ENCODE data around the gene PLIN1. TPM values are rescaled to one million over a fixed set of nuclear protein-coding genes. Genes with fewer than 3 reads are reported as not detected.

The PLIN1 gene
- total and polyA plus RNA-seq, 10 donors, result 0.61 to 1.8 (median 0.96) TPM

DNA sequence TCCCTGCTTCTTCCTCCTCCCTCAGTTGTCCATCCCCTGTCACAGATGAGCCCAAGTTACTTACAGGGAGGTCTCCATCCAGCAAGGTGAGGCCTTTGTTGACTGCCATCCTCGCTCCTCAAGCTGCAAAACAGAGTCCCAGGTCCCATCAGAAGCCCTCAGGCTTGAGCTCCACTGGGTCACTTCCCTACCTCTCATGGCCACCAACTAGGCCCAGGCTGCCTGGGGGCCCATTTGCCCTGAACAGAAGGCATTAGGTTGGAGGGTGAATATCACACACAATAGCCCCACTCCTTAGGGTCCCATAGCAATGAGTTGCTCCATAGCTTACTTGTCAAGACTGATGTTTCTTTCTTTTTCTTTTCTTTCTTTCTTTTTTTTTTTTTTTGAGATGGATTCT lies 1.8 kb downstream of the PLIN1 start:
- TF ChIP-seq POLR2AphosphoS5 (IDR thresholded peaks at IDR 0.05) (no peak), POLR2A (IDR thresholded peaks at IDR 0.05) (no peak)
- TF ChIP-seq, protein P1, sequence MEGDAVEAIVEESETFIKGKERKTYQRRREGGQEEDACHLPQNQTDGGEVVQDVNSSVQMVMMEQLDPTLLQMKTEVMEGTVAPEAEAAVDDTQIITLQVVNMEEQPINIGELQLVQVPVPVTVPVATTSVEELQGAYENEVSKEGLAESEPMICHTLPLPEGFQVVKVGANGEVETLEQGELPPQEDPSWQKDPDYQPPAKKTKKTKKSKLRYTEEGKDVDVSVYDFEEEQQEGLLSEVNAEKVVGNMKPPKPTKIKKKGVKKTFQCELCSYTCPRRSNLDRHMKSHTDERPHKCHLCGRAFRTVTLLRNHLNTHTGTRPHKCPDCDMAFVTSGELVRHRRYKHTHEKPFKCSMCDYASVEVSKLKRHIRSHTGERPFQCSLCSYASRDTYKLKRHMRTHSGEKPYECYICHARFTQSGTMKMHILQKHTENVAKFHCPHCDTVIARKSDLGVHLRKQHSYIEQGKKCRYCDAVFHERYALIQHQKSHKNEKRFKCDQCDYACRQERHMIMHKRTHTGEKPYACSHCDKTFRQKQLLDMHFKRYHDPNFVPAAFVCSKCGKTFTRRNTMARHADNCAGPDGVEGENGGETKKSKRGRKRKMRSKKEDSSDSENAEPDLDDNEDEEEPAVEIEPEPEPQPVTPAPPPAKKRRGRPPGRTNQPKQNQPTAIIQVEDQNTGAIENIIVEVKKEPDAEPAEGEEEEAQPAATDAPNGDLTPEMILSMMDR (IDR thresholded peaks at IDR 0.05 in 8 of 11, conservative IDR thresholded peaks at IDR 0.05 in 3 of 11), result no peak
- Histone ChIP-seq H3K27ac (no peak overlapping the region), H3K9me3 (no peaks in the 10 kb centered on the region), H3K27me3 (replicated peaks in 1 of 7) (no peaks in the 10 kb centered on the region), H3K36me3 (peaks cover 0 to under 1% (median 0%) of the 10 kb centered on the region in 6 donors), H3K4me3 (no peak overlapping the region), H3K4me1 (no peaks in the 10 kb centered on the region)
- 82 to 92% (median 88%) methylated on average over 1 of the region's 1 CpG for WGBS, 5 donors
- no peak for DNase-seq
- intact Hi-C loops (cut with DNase I; ENCODE audit: low total_unique reads), result no loop called here

DNA sequence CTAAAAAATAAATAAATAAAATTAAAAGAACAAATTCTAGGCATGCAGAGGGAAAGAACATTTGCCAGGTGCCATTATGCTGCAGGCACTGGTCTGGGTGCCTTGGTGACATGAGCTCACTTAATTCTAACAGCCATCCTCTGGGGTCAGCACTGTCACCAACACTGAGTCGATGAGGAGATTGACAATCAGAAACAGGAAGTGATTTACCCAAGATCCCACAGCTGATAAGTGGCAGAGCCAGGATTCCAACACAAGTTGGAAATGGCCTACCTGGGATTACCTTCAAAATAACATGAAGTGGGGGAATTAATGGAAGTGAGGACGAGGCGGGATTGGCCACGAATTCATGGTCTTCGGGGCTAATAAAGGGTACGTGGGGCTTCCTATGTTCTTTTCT lies 3.6 kb downstream of the PLIN1 start:
- H3K4me3 ChIP-seq, result no peak overlapping the region
- no peaks in the 10 kb centered on the region for H3K9me3 ChIP-seq
- no peak for DNase-seq
- WGBS, 5 donors, result 66 to 82% (median 74%) methylated on average over 6 of the region's 6 CpGs
- H3K27ac ChIP-seq, result no peak overlapping the region
- H3K4me1 ChIP-seq, result no peaks in the 10 kb centered on the region
- no peaks in the 10 kb centered on the region for H3K36me3 ChIP-seq
- TF ChIP-seq POLR2A (IDR thresholded peaks at IDR 0.05) (no peak), POLR2AphosphoS5 (IDR thresholded peaks at IDR 0.05) (no peak)
- TF ChIP-seq, protein P1 (IDR thresholded peaks at IDR 0.05 in 8 of 11, conservative IDR thresholded peaks at IDR 0.05 in 3 of 11), result no peak
- H3K27me3 ChIP-seq (replicated peaks in 1 of 7), result no peaks in the 10 kb centered on the region
- intact Hi-C loops (cut with DNase I; ENCODE audit: low total_unique reads), result no loop called here

DNA sequence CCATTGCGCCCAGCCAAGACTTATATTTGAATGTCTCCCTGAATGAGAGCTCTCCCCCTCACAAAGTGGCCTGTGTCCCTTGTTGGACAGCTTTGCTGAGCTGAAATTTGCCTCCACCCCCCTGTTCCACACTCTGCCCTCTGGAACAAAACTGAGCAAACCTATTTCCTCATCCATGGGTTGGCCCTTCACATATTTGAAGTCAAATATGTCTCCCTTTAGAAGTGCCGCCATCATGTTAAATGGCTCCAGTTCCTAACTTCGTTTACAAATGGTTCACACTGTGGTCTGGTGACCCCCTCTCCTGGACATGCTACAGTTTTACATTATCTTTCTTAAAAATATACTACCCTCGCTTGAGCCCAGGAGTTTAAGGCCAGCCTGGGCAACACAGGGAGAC lies 4.6 kb downstream of the PLIN1 start:
- Histone ChIP-seq H3K27me3 (replicated peaks in 1 of 7) (no peaks in the 10 kb centered on the region), H3K4me1 (no peaks in the 10 kb centered on the region), H3K9me3 (no peaks in the 10 kb centered on the region), H3K4me3 (no peak overlapping the region), H3K27ac (no peak overlapping the region), H3K36me3 (no peaks in the 10 kb centered on the region)
- WGBS, 5 donors, result 75 to 82% (median 79%) methylated on average over 4 of the region's 4 CpGs
- no peak for DNase-seq
- intact Hi-C loops (cut with DNase I; ENCODE audit: low total_unique reads), result no loop called here
- TF ChIP-seq, protein P1 (IDR thresholded peaks at IDR 0.05 in 8 of 11, conservative IDR thresholded peaks at IDR 0.05 in 3 of 11), result no peak
- no peak for TF ChIP-seq POLR2AphosphoS5 (IDR thresholded peaks at IDR 0.05)
- TF ChIP-seq POLR2A (IDR thresholded peaks at IDR 0.05), result no peak

DNA sequence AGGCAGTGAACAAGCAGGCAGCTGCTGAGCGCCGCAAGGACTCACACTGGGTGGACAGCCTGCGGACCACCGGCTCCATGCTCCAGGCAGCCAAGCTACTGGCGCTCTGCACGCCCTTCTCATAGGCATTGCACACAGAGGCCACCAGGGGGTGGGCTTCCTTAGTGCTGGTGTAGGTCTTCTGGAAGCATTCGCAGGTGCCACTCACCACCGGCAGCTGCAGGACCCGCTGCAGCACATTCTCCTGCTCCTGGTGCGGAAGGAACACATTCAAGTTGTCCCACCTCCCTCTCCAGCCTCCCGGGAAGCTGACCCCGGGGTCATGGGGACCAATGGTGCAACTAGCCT lies 6.0 kb downstream of the PLIN1 start:
- Histone ChIP-seq H3K4me3 (no peak overlapping the region), H3K27ac (no peak overlapping the region), H3K9me3 (no peaks in the 10 kb centered on the region), H3K4me1 (no peaks in the 10 kb centered on the region), H3K27me3 (replicated peaks in 1 of 7) (no peaks in the 10 kb centered on the region), H3K36me3 (no peaks in the 10 kb centered on the region)
- intact Hi-C loops (cut with DNase I; ENCODE audit: low total_unique reads), result no loop called here
- WGBS, 5 donors, result 67 to 82% (median 76%) methylated on average over 4 to 12 of the region's 12 CpGs
- no peak for DNase-seq
- TF ChIP-seq POLR2AphosphoS5 (IDR thresholded peaks at IDR 0.05) (no peak), POLR2A (IDR thresholded peaks at IDR 0.05) (no peak)
- TF ChIP-seq, protein P1 (IDR thresholded peaks at IDR 0.05 in 8 of 11, conservative IDR thresholded peaks at IDR 0.05 in 3 of 11), result peak in 6 of 11 experiments; percentile 10 to 46 (median 27)
